BJ (cell line): ENCODE results near the gene WFDC12. TPM values are rescaled to one million over a fixed set of nuclear protein-coding genes. Genes with fewer than 3 reads are reported as not detected.

Experiments
- CTCF ChIA-PET: fragments of 350-600 bp; formaldehyde crosslinking; extraction: SDS; loops from one replicate; lab custom pipeline; 2021; ENCODE audit warnings: antibody characterized with exemption, inconsistent platforms; lab: Yijun Ruan, JAX
- POLR2A ChIA-PET: fragments of 300-600 bp; sonication (Branson Sonifier 250); formaldehyde crosslinking; extraction: SDS; loops from one replicate; lab custom pipeline; 2021; ENCODE audit warnings: antibody characterized with exemption; lab: Charles Lee
- DNase-seq: peaks from one replicate; pipeline ENCODE4 v3.0.0-alpha.2; 2011; ENCODE audit warnings: low read depth
- H3K27me3 ChIP-seq: 2 replicates; pipeline ENCODE4 v1.6.0; 2011; ENCODE audit warnings: low read length; ENCODE audit not compliant: control insufficient read depth, insufficient read depth
- H3K36me3 ChIP-seq: 2 replicates; pipeline ENCODE4 v1.5.1; 2011; ENCODE audit warnings: low read length; ENCODE audit not compliant: control insufficient read depth, insufficient read depth
- H3K4me3 ChIP-seq: 2 replicates; pipeline ENCODE4 v1.5.1; 2011; ENCODE audit warnings: low read depth, mild to moderate bottlenecking, control low read depth, low read length
- CTCF ChIP-seq: IDR thresholded peaks from 2 replicates; pipeline ENCODE4 v1.5.1; 2011; ENCODE audit warnings: low read depth, mild to moderate bottlenecking, control low read depth, inconsistent platforms, low read length, moderate library complexity; ENCODE audit not compliant: insufficient read depth
- polyA minus RNA-seq: library from RNA; depleted of rRNA, polyadenylated mRNA; stranded (reverse); fragments of >200 nt; gene quantifications from 2 replicates; pipeline ENCODE4 v1.2.3, GENCODE V29; 2011; rRNA and poly(A)+ RNA removed
- polyA plus RNA-seq: library from polyadenylated mRNA; depleted of rRNA; stranded (reverse); fragments of >200 nt; gene quantifications from 2 replicates; pipeline ENCODE4 v1.2.3, GENCODE V29; 2011; rRNA removed

WFDC12 gene
- polyA plus RNA-seq (not detected in 2 replicates), polyA minus RNA-seq (not detected in 2 replicates)

- H3K36me3 ChIP-seq = no peaks in the 10 kb centered on the region
- DNase-seq = no peak
- H3K4me3 ChIP-seq = no peak within 1 kb of the TSS
- ChIA-PET CTCF (interaction anchor here (1.7 kb wide), 1 partner anchor 13 kb away, joined by 9 read pairs; no protein-coding TSS in a partner anchor), POLR2A (no interaction called here)
- peaks cover 9% of the 10 kb centered on the region for H3K27me3 ChIP-seq
- TF ChIP-seq CTCF = no peak
Observed at GRCh38 chr20:45124365-45124764, at the start of gene WFDC12. WFDC12 (minus strand) TSS chr20:45124465; CDS start chr20:45124447, 18 bp downstream.

GRCh38 chr20:45173522-45173921 lies 49.3 kb upstream of the WFDC12 start:
- CTCF ChIA-PET = interaction anchor here (0.8 kb wide), 1 partner anchor 15 kb away, joined by 3 read pairs; no protein-coding TSS in a partner anchor
- Histone ChIP-seq H3K4me3 (no peak overlapping the region), H3K36me3 (no peaks in the 10 kb centered on the region), H3K27me3 (no peaks in the 10 kb centered on the region; the same call in none of the 2 replicates)
- DNase-seq = no peak
- no peak for TF ChIP-seq CTCF
- POLR2A ChIA-PET = no interaction called here

DNA sequence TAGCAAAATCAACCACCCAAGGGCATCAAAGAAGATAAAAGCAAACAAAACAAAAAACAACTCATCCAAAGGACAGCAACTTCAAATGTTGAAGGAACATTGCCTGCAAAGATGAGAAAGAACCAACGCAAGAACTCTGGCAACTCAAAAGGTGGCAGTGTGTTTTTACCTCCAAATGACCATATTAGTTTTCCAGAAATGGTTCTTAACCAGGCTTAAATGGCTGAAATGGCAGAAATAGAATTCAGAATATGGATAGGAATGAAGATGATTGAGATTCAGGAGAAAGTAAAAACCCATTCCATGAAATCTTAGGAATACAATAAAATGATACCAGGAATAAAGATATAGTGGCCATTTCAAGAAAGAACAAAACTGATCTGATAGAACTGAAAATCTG lies 40.6 kb upstream of the WFDC12 start:
- Histone ChIP-seq H3K36me3 (no peaks in the 10 kb centered on the region), H3K4me3 (no peak overlapping the region), H3K27me3 (no peaks in the 10 kb centered on the region; the same call in 1 of the 2 replicates)
- no peak for TF ChIP-seq CTCF
- ChIA-PET CTCF (no interaction called here), POLR2A (no interaction called here)
- DNase-seq = no peak

- H3K27me3 ChIP-seq = no peaks in the 10 kb centered on the region; the same call in 1 of the 2 replicates
- ChIA-PET POLR2A (no interaction called here), CTCF (interaction anchor here (1.7 kb wide), 1 partner anchor 26 kb away, joined by 4 read pairs; no protein-coding TSS in a partner anchor)
- no peak for DNase-seq
- no peaks in the 10 kb centered on the region for H3K36me3 ChIP-seq
- H3K4me3 ChIP-seq = no peak overlapping the region
- no peak for TF ChIP-seq CTCF
Observed at GRCh38 chr20:45163083-45163803, 39.0 kb upstream of the WFDC12 start.

DNA sequence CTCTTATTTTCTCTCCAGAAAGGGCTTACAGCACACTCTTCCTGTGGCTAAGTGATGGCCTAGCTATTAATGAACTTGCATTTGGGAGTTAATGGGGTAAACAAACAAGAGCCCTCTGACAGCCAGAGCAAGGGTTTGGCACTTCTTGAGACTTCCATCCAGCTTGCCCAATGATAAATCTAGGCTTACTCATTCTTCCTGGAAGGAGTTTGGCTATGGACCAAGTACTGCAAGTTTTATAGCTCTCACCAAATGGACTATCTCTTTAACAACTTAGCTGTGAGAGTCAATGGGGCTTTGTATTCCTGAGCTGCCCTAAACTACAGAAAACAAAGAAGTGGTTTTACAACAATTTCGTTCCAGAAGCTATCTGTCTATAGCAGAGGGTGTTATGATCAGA lies 33.7 kb upstream of the WFDC12 start:
- POLR2A ChIA-PET = no interaction called here
- H3K4me3 ChIP-seq = no peak overlapping the region
- TF ChIP-seq CTCF = no peak
- H3K36me3 ChIP-seq = no peaks in the 10 kb centered on the region
- CTCF ChIA-PET = interaction anchor here (1.3 to 1.4 kb wide), 2 partner anchors 15 to 16 kb away, joined by 3 to 5 read pairs; no protein-coding TSS in a partner anchor
- no peak for DNase-seq
- H3K27me3 ChIP-seq = peaks cover 4% of the 10 kb centered on the region
